H1 (cell line): ENCODE data around the gene KPNA3. TPM values are rescaled to one million over a fixed set of nuclear protein-coding genes. Genes with fewer than 3 reads are reported as not detected.

Experiments
- CTCF ChIA-PET: fragments of 300-600 bp; sonication (Branson Sonifier 250); formaldehyde crosslinking; loops from one replicate; lab custom pipeline; 2021; ENCODE audit not compliant: partially characterized antibody; lab: Charles Lee
- POLR2A ChIA-PET: fragments of 300-600 bp; sonication (Branson Sonifier 250); formaldehyde crosslinking; loops from one replicate; lab custom pipeline; 2021; ENCODE audit warnings: inconsistent platforms; ENCODE audit not compliant: partially characterized antibody; lab: Charles Lee
- DNase-seq, 2 experiments: peaks; one replicate each; pipeline versions ENCODE4 v3.0.0 to v3.0.0-alpha.2; 2010 to 2022; ENCODE audit warnings: low spot score in 2 of 2, low read depth in 1 of 2, mixed read lengths in 1 of 2
- FAIRE-seq: peaks from 2 replicates; lab custom pipeline; 2011; peaks lifted over from hg19 to GRCh38; lab: Jason Lieb, UNC
- H2AFZ ChIP-seq: 2 replicates; pipeline ENCODE4 v1.8.1; 2012; ENCODE audit warnings: low read length, inconsistent platforms
- H2AK5ac ChIP-seq: 2 replicates; pipeline ENCODE4 v1.6.1; 2013; ENCODE audit warnings: low read depth, low read length
- H2BK120ac ChIP-seq: replicated peaks from 2 replicates; pipeline ENCODE3; 2013; ENCODE audit warnings: low read depth, low read length, inconsistent platforms
- H2BK12ac ChIP-seq: 2 replicates; pipeline ENCODE4 v1.6.1; 2013; ENCODE audit warnings: low read depth, low read length
- H2BK15ac ChIP-seq: 2 replicates; pipeline ENCODE4 v1.6.1; 2013; ENCODE audit warnings: low read length
- H2BK20ac ChIP-seq: 2 replicates; pipeline ENCODE4 v1.6.1; 2013; ENCODE audit warnings: low read length
- H2BK5ac ChIP-seq: 2 replicates; pipeline ENCODE4 v1.6.1; 2013; ENCODE audit warnings: low read depth, low read length
- H3K14ac ChIP-seq: 2 replicates; pipeline ENCODE4 v1.6.1; 2013; ENCODE audit warnings: inconsistent platforms; ENCODE audit not compliant: insufficient read length
- H3K18ac ChIP-seq: 2 replicates; pipeline ENCODE4 v1.6.1; 2013; ENCODE audit warnings: low read length; ENCODE audit errors: extremely low read depth
- H3K23ac ChIP-seq: 2 replicates; pipeline ENCODE4 v1.6.1; 2013; ENCODE audit warnings: inconsistent platforms; ENCODE audit not compliant: insufficient read length
- H3K23me2 ChIP-seq: 2 replicates; pipeline ENCODE4 v1.6.1; 2013; ENCODE audit warnings: low read depth, low read length
- H3K27ac ChIP-seq: 2 replicates; pipeline ENCODE4 v1.6.1; 2011; ENCODE audit warnings: low read depth, low read length, inconsistent platforms
- H3K27me3 ChIP-seq, 4 experiments: replicated peaks in 1 of 4; 1 replicate in 1 of 4; 2 replicates in 3 of 4; pipeline versions ENCODE4 v1.6.1 to v1.8.1; 2011 to 2013; ENCODE audit warnings: low read length in 3 of 4, mild to moderate bottlenecking in 3 of 4, inconsistent platforms in 2 of 4, mixed read lengths in 2 of 4, moderate library complexity in 1 of 4; ENCODE audit not compliant: control insufficient read depth in 3 of 4, insufficient read depth in 3 of 4; ENCODE audit errors: extremely low read depth in 1 of 4
- H3K36me3 ChIP-seq, 4 experiments: 2 replicates each; pipeline versions ENCODE4 v1.6.1 to v1.8.1; 2011 to 2013; ENCODE audit warnings: mild to moderate bottlenecking in 4 of 4, low read length in 3 of 4, moderate library complexity in 2 of 4, control low read depth in 1 of 4, inconsistent platforms in 1 of 4; ENCODE audit not compliant: insufficient read depth in 4 of 4, control insufficient read depth in 2 of 4
- H3K4ac ChIP-seq: replicated peaks from 2 replicates; pipeline ENCODE3; 2013; ENCODE audit warnings: low read length, low read depth, mixed read lengths, inconsistent platforms; ENCODE audit not compliant: insufficient read length
- H3K4me1 ChIP-seq, 4 experiments: replicated peaks in 1 of 4; 1 replicate in 1 of 4; 2 replicates in 3 of 4; pipeline versions ENCODE4 v1.6.1 to v1.8.1; 2011 to 2013; ENCODE audit warnings: low read length in 3 of 4, inconsistent platforms in 2 of 4, mixed read lengths in 1 of 4; ENCODE audit not compliant: insufficient read depth in 4 of 4, control insufficient read depth in 3 of 4
- H3K4me2 ChIP-seq, 2 experiments: 2 replicates each; pipeline versions ENCODE4 v1.6.1 to v1.8.1; 2011 to 2013; ENCODE audit warnings: low read depth in 2 of 2, low read length in 2 of 2, control low read depth in 1 of 2, inconsistent platforms in 1 of 2, mild to moderate bottlenecking in 1 of 2; ENCODE audit not compliant: insufficient read depth in 1 of 2
- H3K4me3 ChIP-seq, 4 experiments: fragments of 200-600, 300-600 bp in 1 of 4; sonication (generic), shearing (Covaris generic), sonication (Bioruptor Twin) in 1 of 4; 2 replicates each; pipeline versions ENCODE4 v1.5.1 to v1.8.1; 2011 to 2016; ENCODE audit warnings: low read length in 4 of 4, low read depth in 3 of 4, control low read depth in 2 of 4, inconsistent platforms in 2 of 4, mild to moderate bottlenecking in 2 of 4, mixed read lengths in 1 of 4, moderate library complexity in 1 of 4; ENCODE audit not compliant: insufficient read depth in 2 of 4; ENCODE audit errors: extremely low read depth in 1 of 4
- H3K56ac ChIP-seq: replicated peaks from 2 replicates; pipeline ENCODE3; 2013; ENCODE audit warnings: low read depth, mild to moderate bottlenecking, mixed read lengths, low read length, inconsistent platforms; ENCODE audit not compliant: insufficient read length
- H3K79me1 ChIP-seq: 2 replicates; pipeline ENCODE4 v1.6.1; 2013; ENCODE audit warnings: low read depth, low read length, control low read depth
- H3K79me2 ChIP-seq, 2 experiments: 2 replicates each; pipeline versions ENCODE4 v1.6.1 to v1.8.1; 2012 to 2013; ENCODE audit warnings: low read length in 2 of 2, mild to moderate bottlenecking in 2 of 2, inconsistent platforms in 1 of 2; ENCODE audit not compliant: insufficient read depth in 2 of 2, control insufficient read depth in 1 of 2
- H3K9ac ChIP-seq, 4 experiments: replicated peaks in 1 of 4; 1 replicate in 1 of 4; 2 replicates in 3 of 4; pipeline versions ENCODE4 v1.6.1 to v1.8.1; 2011 to 2013; ENCODE audit warnings: low read depth in 3 of 4, low read length in 3 of 4, control low read depth in 2 of 4, mild to moderate bottlenecking in 2 of 4, moderate library complexity in 2 of 4, inconsistent platforms in 1 of 4; ENCODE audit errors: extremely low read depth in 1 of 4
- H3K9me3 ChIP-seq, 2 experiments: 2 replicates each; pipeline versions ENCODE4 v1.6.1 to v1.8.1; 2012 to 2013; ENCODE audit warnings: mild to moderate bottlenecking in 2 of 2, moderate library complexity in 2 of 2, control low read depth in 1 of 2, inconsistent platforms in 1 of 2, low read depth in 1 of 2, low read length in 1 of 2, mixed read lengths in 1 of 2; ENCODE audit not compliant: insufficient read depth in 2 of 2
- H4K20me1 ChIP-seq, 2 experiments: replicated peaks in 1 of 2; 2 replicates each; pipeline versions ENCODE3 to v1.8.1; 2011 to 2013; ENCODE audit warnings: inconsistent platforms in 2 of 2, low read length in 2 of 2, mild to moderate bottlenecking in 1 of 2; ENCODE audit not compliant: insufficient read depth in 2 of 2, control insufficient read depth in 1 of 2
- H4K5ac ChIP-seq: 2 replicates; pipeline ENCODE4 v1.6.1; 2013; ENCODE audit warnings: low read length, low read depth, mixed read lengths, inconsistent platforms; ENCODE audit not compliant: insufficient read length
- H4K8ac ChIP-seq: 2 replicates; pipeline ENCODE4 v1.8.0; 2013; ENCODE audit warnings: mild to moderate bottlenecking, moderate library complexity, low read length, inconsistent platforms; ENCODE audit not compliant: insufficient read depth; ENCODE audit errors: extremely low read depth
- H4K91ac ChIP-seq: replicated peaks from 2 replicates; pipeline ENCODE3; 2013; ENCODE audit warnings: low read length, mixed read lengths, inconsistent platforms; ENCODE audit not compliant: insufficient read length
- RAD21 ChIP-seq, 2 experiments: IDR thresholded peaks in 1 of 2; conservative IDR thresholded peaks in 1 of 2; 2 replicates each; pipeline ENCODE4 v1.6.1; 2011; ENCODE audit warnings: low read depth in 2 of 2, low read length in 2 of 2, improper control_type of control experiment in 1 of 2, inconsistent platforms in 1 of 2, mild to moderate bottlenecking in 1 of 2, moderate library complexity in 1 of 2
- TEAD4 ChIP-seq: IDR thresholded peaks from 2 replicates; pipeline ENCODE4 v1.6.1; 2012; ENCODE audit warnings: low read depth, low read length, inconsistent platforms, mixed read lengths
- YY1 ChIP-seq: IDR thresholded peaks from 2 replicates; pipeline ENCODE4 v1.6.1; 2011; ENCODE audit warnings: low read depth, mild to moderate bottlenecking, low read length
- polyA plus RNA-seq, 7 experiments: library from polyadenylated mRNA; depleted of rRNA in 3 of 7; stranded (reverse) in 5 of 7; unstranded in 2 of 7; fragments of >200 nt in 5 of 7; fragments of 200-250 nt in 2 of 7; gene quantifications; 1 replicate in 5 of 7; 2 replicates in 1 of 7; 4 replicates in 1 of 7; pipeline versions ENCODE4 v1.2.1 to v1.2.3, GENCODE V29; 2011 to 2013; ENCODE audit warnings: missing spikeins in 2 of 7, mixed read lengths in 2 of 7
- total RNA-seq: library from RNA; stranded (reverse); fragmentation: NEBNext Ultra II Directional; extraction: Animal tissue kit (Norgen Biotek cat#: 25700); gene quantifications from 2 replicates; pipeline ENCODE4 v1.2.1, GENCODE V29; 2021

The KPNA3 gene
- total and polyA plus RNA-seq, 2 of the 8 experiments (the other 6 are each of a cell fraction or from before 2014, with no cell fraction given), result 21.4 to 63.2 TPM

- TF ChIP-seq RAD21 (IDR thresholded peaks at IDR 0.05 in 1 of 2, conservative IDR thresholded peaks at IDR 0.05 in 1 of 2; ENCODE audit: low read depth in 2 of 2, low read length in 2 of 2) (no peak), YY1 (no peak), TEAD4 (no peak)
- H3K27ac ChIP-seq, result no peak overlapping the region
- H3K9ac ChIP-seq, result no peak overlapping the region
- no peak overlapping the region for H2BK20ac ChIP-seq
- H4K20me1 ChIP-seq, result peaks cover 0 to 2% of the 10 kb centered on the region in 2 experiments
- no peak overlapping the region for H4K5ac ChIP-seq
- FAIRE-seq (no peak), DNase-seq (no peak)
- no peaks in the 10 kb centered on the region for H3K79me1 ChIP-seq
- no peaks in the 10 kb centered on the region for H3K79me2 ChIP-seq
- no peaks in the 10 kb centered on the region for H3K27me3 ChIP-seq
- CTCF ChIA-PET, result no interaction called here
- no peak overlapping the region for H2BK15ac ChIP-seq
- H2AFZ ChIP-seq, result no peak overlapping the region
- H3K23me2 ChIP-seq, result no peaks in the 10 kb centered on the region
- H3K18ac ChIP-seq, result no peak overlapping the region
- no peak overlapping the region for H2BK120ac ChIP-seq
- no peak overlapping the region for H3K4me2 ChIP-seq
- POLR2A ChIA-PET, result no interaction called here
- H3K23ac ChIP-seq, result no peak overlapping the region
- no peak overlapping the region for H3K4ac ChIP-seq
- H2BK12ac ChIP-seq, result no peak overlapping the region
- H3K4me1 ChIP-seq, result no peaks in the 10 kb centered on the region
- H3K9me3 ChIP-seq, result no peaks in the 10 kb centered on the region
- no peak overlapping the region for H4K8ac ChIP-seq
- H3K56ac ChIP-seq, result no peak overlapping the region
- no peak overlapping the region for H2AK5ac ChIP-seq
- peaks cover 0 to 24% (median 6%) of the 10 kb centered on the region in 4 experiments; a peak in 4 of 8 replicates for H3K36me3 ChIP-seq
- H3K14ac ChIP-seq, result no peak overlapping the region
- no peak overlapping the region for H4K91ac ChIP-seq
- H2BK5ac ChIP-seq, result no peak overlapping the region
- no peak overlapping the region for H3K4me3 ChIP-seq
Measured at GRCh38 chr13:49731766-49732165, 60.7 kb downstream of the KPNA3 start.
